ENCODE data around the gene CELF2. TPM values are rescaled to one million over a fixed set of nuclear protein-coding genes. Genes with fewer than 3 reads are reported as not detected.

Gene CELF2
- total RNA-seq, 1 experiment from 2014 or later = 28.7 TPM

- Histone ChIP-seq H2BK12ac (ENCODE audit: insufficient read length, low read depth, low read length) (no peak overlapping the region), H3K9me3 (ENCODE audit: control insufficient read depth, low read depth, low read length) (no peaks in the 10 kb centered on the region), H2BK20ac (ENCODE audit: low read depth, low read length, poor library complexity, severe bottlenecking) (no peak overlapping the region), H4K91ac (ENCODE audit: insufficient read length, low read depth, low read length) (no peak overlapping the region), H3T11ph (ENCODE audit: low read length) (no peak overlapping the region), H2BK5ac (ENCODE audit: insufficient read length, low read length) (no peak overlapping the region), H3K23ac (ENCODE audit: insufficient read length, low read depth, low read length) (no peak overlapping the region), H4K8ac (replicated peaks; ENCODE audit: insufficient read length, low read depth, low read length) (no peak overlapping the region), H2AFZ (ENCODE audit: low read length) (no peak overlapping the region), H3K14ac (ENCODE audit: insufficient read depth, low read length) (no peak overlapping the region), H3K27ac (ENCODE audit: insufficient read length, low read depth, low read length) (no peak overlapping the region), H2AK5ac (ENCODE audit: insufficient read length, low read length) (no peak overlapping the region), H3K27me3 (ENCODE audit: insufficient read depth, low read length) (no peaks in the 10 kb centered on the region), H3K23me2 (ENCODE audit: insufficient read length, low read depth, low read length, poor library complexity, severe bottlenecking) (no peaks in the 10 kb centered on the region), H3K18ac (ENCODE audit: insufficient read length, low read depth, low read length) (no peak overlapping the region), H3K79me2 (ENCODE audit: insufficient read depth, low read length) (no peaks in the 10 kb centered on the region), H4K20me1 (ENCODE audit: control insufficient read depth, insufficient read depth, insufficient read length) (no peaks in the 10 kb centered on the region), H3K4me1 (ENCODE audit: insufficient read depth, low read length) (no peaks in the 10 kb centered on the region), H3K4ac (ENCODE audit: low read depth, low read length) (no peak overlapping the region), H3K4me2 (ENCODE audit: insufficient read depth, insufficient read length, low read length) (no peak overlapping the region), H3K56ac (ENCODE audit: insufficient read length, low read depth, low read length) (no peak overlapping the region), H3K9ac (ENCODE audit: extremely low read depth, insufficient read length, low read length) (no peak overlapping the region), H3K79me1 (ENCODE audit: insufficient read depth, low read depth, low read length, poor library complexity, severe bottlenecking) (no peaks in the 10 kb centered on the region), H2BK120ac (ENCODE audit: low read depth, low read length, poor library complexity, severe bottlenecking) (no peak overlapping the region), H2BK15ac (ENCODE audit: low read depth, low read length) (no peak overlapping the region), H4K5ac (ENCODE audit: insufficient read length, low read depth, low read length) (no peak overlapping the region)
- Mint-ChIP-seq H3K36me3 (ENCODE audit: insufficient read depth in 1 of 3, low read depth in 3 of 3) (peaks cover 0 to 3% (median 0%) of the 10 kb centered on the region in 3 experiments; a peak in 1 of 7 replicates), H3K27me3 (ENCODE audit: low read depth) (no peaks in the 10 kb centered on the region), H3K27ac (no peak overlapping the region), H3K4me3 (no peak overlapping the region), H3K4me1 (0 out of 4 replicates have a peak, but pooled peaks cover 0 to 3% of the 10 kb centered on the region in 2 experiments), H3K9me3 (no peaks in the 10 kb centered on the region)
- TF ChIP-seq, protein P1, sequence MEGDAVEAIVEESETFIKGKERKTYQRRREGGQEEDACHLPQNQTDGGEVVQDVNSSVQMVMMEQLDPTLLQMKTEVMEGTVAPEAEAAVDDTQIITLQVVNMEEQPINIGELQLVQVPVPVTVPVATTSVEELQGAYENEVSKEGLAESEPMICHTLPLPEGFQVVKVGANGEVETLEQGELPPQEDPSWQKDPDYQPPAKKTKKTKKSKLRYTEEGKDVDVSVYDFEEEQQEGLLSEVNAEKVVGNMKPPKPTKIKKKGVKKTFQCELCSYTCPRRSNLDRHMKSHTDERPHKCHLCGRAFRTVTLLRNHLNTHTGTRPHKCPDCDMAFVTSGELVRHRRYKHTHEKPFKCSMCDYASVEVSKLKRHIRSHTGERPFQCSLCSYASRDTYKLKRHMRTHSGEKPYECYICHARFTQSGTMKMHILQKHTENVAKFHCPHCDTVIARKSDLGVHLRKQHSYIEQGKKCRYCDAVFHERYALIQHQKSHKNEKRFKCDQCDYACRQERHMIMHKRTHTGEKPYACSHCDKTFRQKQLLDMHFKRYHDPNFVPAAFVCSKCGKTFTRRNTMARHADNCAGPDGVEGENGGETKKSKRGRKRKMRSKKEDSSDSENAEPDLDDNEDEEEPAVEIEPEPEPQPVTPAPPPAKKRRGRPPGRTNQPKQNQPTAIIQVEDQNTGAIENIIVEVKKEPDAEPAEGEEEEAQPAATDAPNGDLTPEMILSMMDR (conservative IDR thresholded peaks at IDR 0.05) = no peak
- WGBS (ENCODE audit: extremely low coverage, insufficient read length, low lambda C conversion rate) = no CpG with 5 or more reads among the region's 6 CpGs
- no peak for DNase-seq
Observed at GRCh38 chr10:11234857-11235531, 217.3 kb downstream of the CELF2 start.
